HCT116 (cell line): ENCODE data around the gene RAI1. TPM values are rescaled to one million over a fixed set of nuclear protein-coding genes. Genes with fewer than 3 reads are reported as not detected.
"Not testable (repeated sequence)": the region's sequence is repeated elsewhere in the genome, so short reads cannot be mapped to it uniquely, and the experiment has no call there.

Experiments
- ATAC-seq: fragments of 200-7000 bp; cut with Tn5 transposase; 2 replicates; pipeline ENCODE4 v1.9.1; 2020; ENCODE audit warnings: mild to moderate bottlenecking, moderate library complexity
- BruUV-seq: library from RNA; stranded (reverse); fragments of 400-500 nt; replicated peaks from 2 replicates; lab custom pipeline; 2021; lab: Mats Ljungman, UMichigan
- CTCF ChIA-PET: fragments of 300-600 bp; sonication (Branson Sonifier 250); formaldehyde crosslinking; loops from one replicate; lab custom pipeline; 2021; ENCODE audit warnings: antibody characterized with exemption; lab: Charles Lee
- POLR2A ChIA-PET: fragments of 300-600, 350-600 bp; sonication (Branson Sonifier 250); formaldehyde crosslinking; loops from one replicate; lab custom pipeline; 2021; ENCODE audit warnings: antibody characterized with exemption; lab: Charles Lee
- RAD21 ChIA-PET, 2 experiments: fragments of 300-600 bp; sonication (Branson Sonifier 250); formaldehyde crosslinking; loops; one replicate each; lab custom pipeline; 2023; ENCODE audit warnings: low total read pairs in 2 of 2; ENCODE audit not compliant: uncharacterized antibody in 2 of 2, unreplicated experiment in 2 of 2, low non-redundant PET in 1 of 2; lab: Charles Lee
- DNase-seq: peaks from one replicate; pipeline ENCODE4 v3.0.0-alpha.2; 2010; ENCODE audit warnings: low read depth, low spot score
- H2AFZ ChIP-seq: fragments of 200-600 bp; shearing (Covaris generic), sonication (generic); 2 replicates; pipeline ENCODE4 v1.6.1; 2017; ENCODE audit warnings: low read depth, mixed run types, mixed read lengths, antibody characterized with exemption, low read length; ENCODE audit not compliant: poor library complexity, severe bottlenecking
- H3K27ac ChIP-seq: 2 replicates; pipeline ENCODE4 v1.5.1; 2012; ENCODE audit warnings: low read depth, low read length
- H3K27me3 ChIP-seq: fragments of 200-600 bp; sonication (generic); 2 replicates; pipeline ENCODE4 v1.6.1; 2016; ENCODE audit warnings: mixed run types, low read length, mixed read lengths; ENCODE audit not compliant: insufficient read depth
- H3K36me3 ChIP-seq, 2 experiments: fragments of 200-500 bp in 1 of 2; fragments of 200-600 bp in 1 of 2; sonication (Bioruptor generic) in 1 of 2; sonication (generic) in 1 of 2; 2 replicates each; pipeline versions ENCODE4 v1.5.1 to v1.6.1; 2014 to 2016; ENCODE audit warnings: low read length in 2 of 2, inconsistent platforms in 1 of 2, mixed read lengths in 1 of 2, mixed run types in 1 of 2; ENCODE audit not compliant: insufficient read depth in 2 of 2, control insufficient read depth in 1 of 2
- H3K4me1 ChIP-seq, 2 experiments: fragments of 200-600 bp in 1 of 2; sonication (generic) in 1 of 2; 2 replicates each; pipeline versions ENCODE4 v1.5.1 to v1.6.1; 2012 to 2017; ENCODE audit warnings: low read length in 2 of 2, inconsistent platforms in 1 of 2, mild to moderate bottlenecking in 1 of 2, mixed read lengths in 1 of 2, mixed run types in 1 of 2, moderate library complexity in 1 of 2; ENCODE audit not compliant: insufficient read depth in 2 of 2, control insufficient read depth in 1 of 2
- H3K4me2 ChIP-seq: fragments of 200-600 bp; sonication (generic); 2 replicates; pipeline ENCODE4 v1.6.1; 2017; ENCODE audit warnings: mixed run types, low read length, mixed read lengths
- H3K4me3 ChIP-seq, 2 experiments: fragments of 200-600 bp in 1 of 2; sonication (generic) in 1 of 2; replicated peaks in 1 of 2; 2 replicates each; pipeline ENCODE4 v1.5.1; 2011 to 2016; ENCODE audit warnings: low read length in 2 of 2, control low read depth in 1 of 2, low read depth in 1 of 2, mild to moderate bottlenecking in 1 of 2, mixed read lengths in 1 of 2, mixed run types in 1 of 2
- H3K79me2 ChIP-seq: fragments of 200-600 bp; sonication (generic); 2 replicates; pipeline ENCODE4 v1.6.1; 2017; ENCODE audit warnings: mild to moderate bottlenecking, mixed run types, low read length, moderate library complexity, mixed read lengths; ENCODE audit not compliant: insufficient read depth
- H3K9ac ChIP-seq: fragments of 200-600 bp; sonication (generic); 2 replicates; pipeline ENCODE4 v1.6.1; 2016; ENCODE audit warnings: low read length, mixed read lengths
- H3K9me2 ChIP-seq: fragments of 200-600 bp; sonication (generic), shearing (Covaris generic); 2 replicates; pipeline ENCODE4 v1.6.1; 2017; ENCODE audit warnings: mixed run types, mild to moderate bottlenecking, moderate library complexity; ENCODE audit not compliant: insufficient read depth
- H3K9me3 ChIP-seq, 2 experiments: fragments of 200-500 bp in 1 of 2; fragments of 200-600 bp in 1 of 2; sonication (Bioruptor generic) in 1 of 2; sonication (generic) in 1 of 2; 2 replicates each; pipeline ENCODE4 v1.6.1; 2014 to 2017; ENCODE audit warnings: low read length in 2 of 2, mixed read lengths in 2 of 2, inconsistent platforms in 1 of 2, low read depth in 1 of 2, mild to moderate bottlenecking in 1 of 2, mixed run types in 1 of 2, moderate library complexity in 1 of 2; ENCODE audit not compliant: control insufficient read depth in 1 of 2, insufficient read depth in 1 of 2
- H4K20me1 ChIP-seq: fragments of 200-600 bp; sonication (generic), shearing (Covaris generic); 2 replicates; pipeline ENCODE4 v1.6.1; 2017; ENCODE audit warnings: mixed run types, mild to moderate bottlenecking, moderate library complexity; ENCODE audit not compliant: insufficient read depth
- ATF3 ChIP-seq: IDR thresholded peaks from 2 replicates; pipeline ENCODE4 v1.6.1; 2012
- CTCF ChIP-seq, 3 experiments: fragments of 200-600 bp in 1 of 3; sonication (generic) in 1 of 3; IDR thresholded peaks in 2 of 3; conservative IDR thresholded peaks in 1 of 3; 2 replicates each; pipeline ENCODE4 v1.5.1; 2012 to 2017; ENCODE audit warnings: low read depth in 2 of 3, low read length in 2 of 3, antibody characterized with exemption in 1 of 3, borderline replicate concordance in 1 of 3, control low read depth in 1 of 3, mild to moderate bottlenecking in 1 of 3, mixed read lengths in 1 of 3, mixed run types in 1 of 3, moderate library complexity in 1 of 3; ENCODE audit not compliant: insufficient read depth in 1 of 3
- ELF1 ChIP-seq: IDR thresholded peaks from 2 replicates; pipeline ENCODE4 v1.6.1; 2012; ENCODE audit warnings: low read depth, borderline replicate concordance
- MAX ChIP-seq: IDR thresholded peaks from 2 replicates; pipeline ENCODE4 v1.6.1; 2012
- intact Hi-C: fragments of 100-400 bp; cut with micrococcal nuclease; formaldehyde crosslinking; loops from 2 replicates; pipeline ENCODE4 v1.10.0; 2022
- total RNA-seq: library from RNA; stranded (reverse); gene quantifications from one replicate; pipeline ENCODE4 v1.2.1, GENCODE V29; 2021; ENCODE audit not compliant: unreplicated experiment

RAI1 gene
- total RNA-seq, 1 experiment from 2014 or later: 38.5 TPM

- TF ChIP-seq CTCF (IDR thresholded peaks at IDR 0.05 in 2 of 3, conservative IDR thresholded peaks at IDR 0.05 in 1 of 3; ENCODE audit: borderline replicate concordance in 1 of 3, insufficient read depth in 1 of 3, low read depth in 2 of 3, low read length in 2 of 3) (peak; percentile 83 to 93 (median 92)), ELF1 (no peak), MAX (peak; percentile 44; the same call in 1 of the 2 replicates), ATF3 (no peak)
Observed at GRCh38 chr17:17641621-17642409, 39.4 kb upstream of the RAI1 start (continued).

GRCh38 chr17:17645148-17645547, 36.1 kb upstream of the RAI1 start:
- H3K4me2 ChIP-seq, H2AFZ ChIP-seq, H3K4me1 ChIP-seq, H3K9me3 ChIP-seq, H3K9ac ChIP-seq, H3K9me2 ChIP-seq, H4K20me1 ChIP-seq, H3K27ac ChIP-seq, POLR2A ChIA-PET, ATAC-seq, CTCF ChIA-PET, H3K36me3 ChIP-seq, H3K4me3 ChIP-seq, H3K79me2 ChIP-seq, BruUV-seq, DNase-seq, H3K27me3 ChIP-seq: not testable (repeated sequence)
- RAD21 ChIA-PET: interaction anchor here in 1 of 2 experiments (0.7 kb wide), 1 partner anchor 341 kb away, joined by 3 read pairs; no protein-coding TSS in a partner anchor
- intact Hi-C loops: loop anchor here (10.0 kb wide), 1 partner anchor 640 kb away; no protein-coding TSS in a partner anchor
